ENCODE measurements around the gene CCT5. TPM values are rescaled to one million over a fixed set of nuclear protein-coding genes. Genes with fewer than 3 reads are reported as not detected.
"Not testable (repeated sequence)": the region's sequence is repeated elsewhere in the genome, so short reads cannot be mapped to it uniquely, and the experiment has no call there.

CCT5 gene
- total RNA-seq, 1 experiment from 2014 or later: 405 TPM

DNA sequence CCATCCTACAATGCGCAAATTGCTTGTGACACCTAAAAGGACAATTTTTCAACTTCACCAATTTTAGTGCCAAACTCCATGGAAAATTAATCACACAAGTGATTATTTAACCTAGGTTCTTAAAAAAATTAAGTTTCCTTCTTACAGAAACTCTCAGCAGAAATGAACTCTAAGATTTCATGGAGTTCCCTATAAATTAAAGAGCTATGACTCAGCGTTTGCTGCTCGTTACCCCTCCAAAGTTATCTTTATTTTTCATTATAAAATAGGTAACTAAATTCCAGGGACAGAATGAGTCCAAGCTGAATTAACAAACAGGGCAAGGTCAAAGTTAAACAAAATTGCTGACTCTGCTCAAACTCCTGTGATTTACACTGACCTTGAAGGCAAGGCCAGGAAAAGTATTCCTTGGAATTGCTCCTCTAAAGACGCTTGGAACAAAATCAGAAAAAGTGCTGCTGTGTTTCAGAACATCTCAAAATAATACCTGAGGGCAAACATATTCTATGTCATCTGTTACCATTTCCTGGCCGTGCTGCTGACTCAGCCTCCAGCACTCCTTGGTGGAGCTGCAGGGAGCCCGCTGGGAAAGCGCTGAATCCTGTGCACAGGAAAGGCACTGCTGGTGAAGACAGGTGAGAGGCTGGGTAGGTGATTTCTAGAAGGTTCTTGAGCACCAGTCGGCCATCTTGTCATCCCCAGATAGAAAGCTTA lies 60.1 kb downstream of the CCT5 start:
- Histone ChIP-seq H3K4me3 (no peak overlapping the region), H3K4me1 (no peaks in the 10 kb centered on the region), H3K27me3 (no peaks in the 10 kb centered on the region), H3K36me3 (no peaks in the 10 kb centered on the region), H3K9me3 (replicated peaks) (no peaks in the 10 kb centered on the region), H3K27ac (no peak overlapping the region)
- no peak for DNase-seq

DNA sequence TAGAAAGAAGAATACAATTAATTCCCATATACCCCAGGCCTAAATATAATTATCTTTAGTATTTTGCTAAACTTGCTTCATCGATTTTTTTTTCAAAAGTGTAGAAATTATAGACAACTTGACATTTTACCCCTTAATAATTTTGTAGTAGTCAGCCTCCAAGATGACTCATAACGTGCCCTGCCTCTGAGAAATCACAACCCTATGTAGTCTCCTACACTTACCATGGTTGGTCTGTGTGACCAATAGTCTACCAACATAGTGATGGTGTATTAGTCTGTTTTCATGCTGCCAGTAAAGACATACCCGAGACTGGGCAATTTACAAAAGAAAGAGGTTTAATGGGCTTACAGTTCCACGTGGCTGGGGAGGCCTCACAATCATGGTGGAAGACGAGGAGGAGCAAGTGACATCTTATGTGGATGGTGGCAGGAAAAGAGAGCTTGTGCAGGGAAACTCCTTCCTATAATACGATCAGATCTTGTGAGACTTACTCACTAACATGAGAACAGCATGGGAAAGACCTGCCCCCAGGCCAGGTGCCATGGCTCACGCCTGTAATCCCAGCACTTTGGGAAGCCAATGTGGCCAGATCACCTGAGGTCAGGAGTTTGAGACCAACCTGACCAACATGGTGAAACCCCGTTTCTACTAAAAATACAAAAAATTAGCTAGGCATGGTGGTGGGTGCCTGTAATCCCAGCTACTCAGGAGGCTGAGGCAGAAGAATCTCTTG lies 60.9 kb downstream of the CCT5 start:
- DNase-seq; H3K27ac ChIP-seq; H3K9me3 ChIP-seq (replicated peaks); H3K36me3 ChIP-seq; H3K4me1 ChIP-seq; H3K4me3 ChIP-seq; H3K27me3 ChIP-seq: not testable (repeated sequence)

DNA sequence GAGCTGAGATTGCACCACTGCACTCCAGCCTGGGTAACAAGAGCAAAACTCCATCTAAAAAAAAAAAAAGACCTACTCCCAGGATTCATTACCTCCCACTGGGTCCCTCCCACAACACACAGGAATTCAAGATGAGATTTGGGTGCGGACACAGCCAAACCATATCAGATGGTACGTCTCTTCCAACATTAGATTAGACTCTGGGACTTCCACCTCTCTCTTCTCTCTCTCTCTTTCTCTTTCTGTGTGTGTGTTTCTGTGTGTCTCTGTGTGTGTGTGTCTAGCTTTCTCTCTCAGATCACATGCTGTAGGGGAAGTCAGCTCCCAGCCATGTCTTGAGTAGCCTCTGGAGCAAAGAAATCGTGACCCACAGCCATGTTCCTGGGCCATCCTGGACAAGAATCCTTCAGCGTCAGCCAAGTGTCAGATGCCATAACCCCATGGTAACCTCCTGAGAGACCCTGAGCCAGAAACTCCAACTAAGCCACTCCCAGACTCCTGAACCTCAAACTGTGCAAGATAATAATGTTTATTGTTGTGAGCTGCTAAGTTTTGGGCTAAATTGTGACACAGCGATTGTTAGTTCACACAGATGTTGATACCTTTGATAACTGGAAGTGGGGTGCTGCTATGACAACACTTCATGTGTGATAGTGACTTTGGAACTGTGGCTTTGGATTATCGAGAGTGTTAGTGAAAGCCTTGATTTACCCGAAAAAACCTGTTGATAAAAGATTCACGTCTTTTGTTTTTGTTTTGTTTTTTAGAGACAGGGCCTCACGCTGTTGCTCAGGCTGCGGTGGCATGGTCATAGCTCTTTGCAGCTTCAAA lies 61.7 kb downstream of the CCT5 start:
- Histone ChIP-seq H3K36me3 (no peaks in the 10 kb centered on the region), H3K4me3 (no peak overlapping the region), H3K9me3 (replicated peaks) (no peaks in the 10 kb centered on the region), H3K27ac (no peak overlapping the region), H3K27me3 (no peaks in the 10 kb centered on the region), H3K4me1 (no peaks in the 10 kb centered on the region)
- DNase-seq: no peak

DNA sequence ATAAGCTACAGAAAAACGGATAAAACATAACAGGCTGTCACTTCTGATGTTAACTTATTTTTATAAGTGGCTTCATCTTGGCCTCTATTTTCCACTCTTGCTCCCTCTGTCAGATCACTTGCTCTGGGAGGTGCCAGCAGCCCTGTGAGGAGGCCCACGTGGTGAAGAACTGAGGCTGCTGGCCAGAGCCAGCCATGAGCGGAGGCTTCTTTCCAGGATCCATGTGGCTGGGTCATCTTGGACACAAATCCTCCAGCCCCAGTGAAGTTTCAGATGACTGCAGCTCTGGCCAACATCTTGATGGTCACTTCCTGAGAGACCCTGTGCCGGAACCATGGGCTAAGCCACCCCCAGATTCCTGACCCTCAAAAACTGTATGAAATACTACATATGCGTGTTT lies 65.1 kb downstream of the CCT5 start:
- no peaks in the 10 kb centered on the region for H3K36me3 ChIP-seq
- no peaks in the 10 kb centered on the region for H3K4me1 ChIP-seq
- H3K4me3 ChIP-seq: no peak overlapping the region
- no peak for DNase-seq
- H3K9me3 ChIP-seq (replicated peaks): no peaks in the 10 kb centered on the region
- no peak overlapping the region for H3K27ac ChIP-seq
- H3K27me3 ChIP-seq: no peaks in the 10 kb centered on the region

Other genes starting within 250 kb of the CCT5 start
- 13.8 and 15.8 TPM in 2 replicates for gene ATPSCKMT, start 392 bp upstream of the CCT5 start, total RNA-seq (2014; rRNA removed; shearing (Covaris generic))
- not detected in 2 replicates for gene CMBL, start 57.6 kb downstream of the CCT5 start, total RNA-seq (2014; rRNA removed; shearing (Covaris generic))
- gene MARCHF6, start 103.4 kb downstream of the CCT5 start, total RNA-seq (2014; rRNA removed; shearing (Covaris generic)): 24.5 and 31.9 TPM in 2 replicates
- 0.14 TPM in 1 of 2 replicates, not detected in the other for gene ROPN1L, start 191.6 kb downstream of the CCT5 start, total RNA-seq (2014; rRNA removed; shearing (Covaris generic))

All from SJCRH30 (cell line).